Superior temporal gyrus (tissue), 1 donor: ENCODE results near the gene LIMCH1.
"Not testable (repeated sequence)": the region's sequence is repeated elsewhere in the genome, so short reads cannot be mapped to it uniquely, and the experiment has no call there.

Experiments
- DNase-seq: peaks from one replicate; pipeline ENCODE4 v3.0.0-alpha.2; 2016; ENCODE audit errors: extremely low spot score

The LIMCH1 gene

GRCh38 chr4:41642746-41643145 is 104.8 kb downstream of the LIMCH1 start:
- DNase-seq: not testable (repeated sequence)

GRCh38 chr4:41643331-41643730 is 105.4 kb downstream of the LIMCH1 start:
- peak; percentile 47 for DNase-seq

- DNase-seq: peak; percentile 86
Measured at GRCh38 chr4:41644288-41644914, 106.4 kb downstream of the LIMCH1 start.

GRCh38 chr4:41644915-41645295 is 106.9 kb downstream of the LIMCH1 start:
- peak; percentile 37 for DNase-seq

- no peak for DNase-seq
Measured at GRCh38 chr4:41645728-41646390, 107.9 kb downstream of the LIMCH1 start.

GRCh38 chr4:41646862-41647261 is 108.9 kb downstream of the LIMCH1 start:
- no peak for DNase-seq

GRCh38 chr4:41647383-41647782 is 109.4 kb downstream of the LIMCH1 start:
- no peak for DNase-seq

GRCh38 chr4:41651150-41651549 is 113.2 kb downstream of the LIMCH1 start:
- DNase-seq: not testable (repeated sequence)

GRCh38 chr4:41652971-41653370 is 115.0 kb downstream of the LIMCH1 start:
- DNase-seq: no peak

GRCh38 chr4:41653523-41653922 is 115.6 kb downstream of the LIMCH1 start:
- DNase-seq: no peak

GRCh38 chr4:41655177-41655576 is 117.2 kb downstream of the LIMCH1 start:
- no peak for DNase-seq

GRCh38 chr4:41656106-41656505 is 118.1 kb downstream of the LIMCH1 start:
- no peak for DNase-seq

GRCh38 chr4:41656572-41657520 is 118.9 kb downstream of the LIMCH1 start:
- no peak for DNase-seq

GRCh38 chr4:41657561-41657960 is 119.6 kb downstream of the LIMCH1 start:
- DNase-seq: no peak

- no peak for DNase-seq
Measured at GRCh38 chr4:41658163-41658562, 120.2 kb downstream of the LIMCH1 start.

- no peak for DNase-seq
Measured at GRCh38 chr4:41660352-41660751, 122.4 kb downstream of the LIMCH1 start.

- peak; percentile 92 for DNase-seq
Measured at GRCh38 chr4:41661442-41662076, 123.6 kb downstream of the LIMCH1 start.

GRCh38 chr4:41665636-41666207 is 127.8 kb downstream of the LIMCH1 start:
- no peak for DNase-seq

GRCh38 chr4:41668024-41668423 is 130.1 kb downstream of the LIMCH1 start:
- DNase-seq: no peak

- DNase-seq: no peak
Measured at GRCh38 chr4:41670530-41670929, 132.6 kb downstream of the LIMCH1 start.

- no peak for DNase-seq
Measured at GRCh38 chr4:41670982-41671381, 133.0 kb downstream of the LIMCH1 start.
